Measurements from ENCODE around the gene SYT1. TPM values are rescaled to one million over a fixed set of nuclear protein-coding genes. Genes with fewer than 3 reads are reported as not detected.

SYT1 gene
- polyA plus RNA-seq, 3 donors: 0.72 TPM; not detected in 2

DNA sequence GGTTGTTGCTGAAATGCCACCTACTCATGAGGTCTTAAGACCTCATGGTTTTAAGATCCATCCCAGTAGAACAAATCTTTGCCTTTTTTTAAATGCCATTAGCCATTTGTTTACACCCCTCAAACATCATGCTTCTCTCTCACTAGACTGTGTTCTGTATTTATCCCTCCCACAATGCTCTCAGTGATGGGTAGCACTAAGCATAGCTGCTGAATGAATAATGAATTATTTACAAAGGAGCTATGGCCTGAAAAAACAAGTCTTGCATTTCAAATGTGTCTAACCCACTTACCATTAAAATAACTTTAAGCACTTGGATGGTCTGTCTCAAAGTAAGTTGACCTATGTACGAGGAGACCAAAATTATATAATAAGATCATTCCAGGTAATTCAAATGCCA lies 491.6 kb downstream of the SYT1 start:
- Mint-ChIP-seq H3K4me1 (no peaks in the 10 kb centered on the region), H3K9me3 (peaks cover 0 to 2% (median 0%) of the 10 kb centered on the region in 7 donors), H3K36me3 (no peaks in the 10 kb centered on the region), H3K27ac (no peak overlapping the region), H3K4me3 (no peak overlapping the region), H3K27me3 (ENCODE audit: low read depth in 3 of 3) (no peaks in the 10 kb centered on the region)
- Histone ChIP-seq H4K20me1 (ENCODE audit: insufficient read depth, low read length) (no peaks in the 10 kb centered on the region), H3K9me3 (replicated peaks in 1 of 2; ENCODE audit: control insufficient read depth in 1 of 2, insufficient read depth in 1 of 2, low read length in 2 of 2) (no peaks in the 10 kb centered on the region), H3K27me3 (ENCODE audit: control insufficient read depth in 2 of 2, insufficient read depth in 2 of 2, low read length in 2 of 2) (no peaks in the 10 kb centered on the region), H3K4me1 (ENCODE audit: control insufficient read depth in 1 of 2, insufficient read depth in 2 of 2, low read length in 2 of 2) (no peaks in the 10 kb centered on the region), H3K36me3 (replicated peaks in 1 of 2; ENCODE audit: control insufficient read depth in 1 of 2, insufficient read depth in 2 of 2, low read length in 2 of 2) (no peaks in the 10 kb centered on the region), H3K79me2 (ENCODE audit: insufficient read depth, low read length) (no peaks in the 10 kb centered on the region), H3K4me2 (replicated peaks; ENCODE audit: extremely low read depth, low read length, poor library complexity, severe bottlenecking) (no peak overlapping the region), H3K27ac (ENCODE audit: low read depth in 1 of 2, low read length in 2 of 2) (no peak overlapping the region), H3K9ac (ENCODE audit: insufficient read depth, low read length, poor library complexity, severe bottlenecking) (no peak overlapping the region), H3K4me3 (replicated peaks in 1 of 3; ENCODE audit: low read depth in 2 of 3, low read length in 3 of 3) (no peak overlapping the region), H2AFZ (ENCODE audit: insufficient read depth, low read depth, low read length, poor library complexity, severe bottlenecking) (no peak overlapping the region)
- TF ChIP-seq, protein P1, sequence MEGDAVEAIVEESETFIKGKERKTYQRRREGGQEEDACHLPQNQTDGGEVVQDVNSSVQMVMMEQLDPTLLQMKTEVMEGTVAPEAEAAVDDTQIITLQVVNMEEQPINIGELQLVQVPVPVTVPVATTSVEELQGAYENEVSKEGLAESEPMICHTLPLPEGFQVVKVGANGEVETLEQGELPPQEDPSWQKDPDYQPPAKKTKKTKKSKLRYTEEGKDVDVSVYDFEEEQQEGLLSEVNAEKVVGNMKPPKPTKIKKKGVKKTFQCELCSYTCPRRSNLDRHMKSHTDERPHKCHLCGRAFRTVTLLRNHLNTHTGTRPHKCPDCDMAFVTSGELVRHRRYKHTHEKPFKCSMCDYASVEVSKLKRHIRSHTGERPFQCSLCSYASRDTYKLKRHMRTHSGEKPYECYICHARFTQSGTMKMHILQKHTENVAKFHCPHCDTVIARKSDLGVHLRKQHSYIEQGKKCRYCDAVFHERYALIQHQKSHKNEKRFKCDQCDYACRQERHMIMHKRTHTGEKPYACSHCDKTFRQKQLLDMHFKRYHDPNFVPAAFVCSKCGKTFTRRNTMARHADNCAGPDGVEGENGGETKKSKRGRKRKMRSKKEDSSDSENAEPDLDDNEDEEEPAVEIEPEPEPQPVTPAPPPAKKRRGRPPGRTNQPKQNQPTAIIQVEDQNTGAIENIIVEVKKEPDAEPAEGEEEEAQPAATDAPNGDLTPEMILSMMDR (IDR thresholded peaks at IDR 0.05): no peak
- no CpG with 5 or more reads among the region's 1 CpG for WGBS (ENCODE audit: insufficient coverage)
- intact Hi-C loops (cut with micrococcal nuclease): no loop called here
- DNase-seq: no peak

DNA sequence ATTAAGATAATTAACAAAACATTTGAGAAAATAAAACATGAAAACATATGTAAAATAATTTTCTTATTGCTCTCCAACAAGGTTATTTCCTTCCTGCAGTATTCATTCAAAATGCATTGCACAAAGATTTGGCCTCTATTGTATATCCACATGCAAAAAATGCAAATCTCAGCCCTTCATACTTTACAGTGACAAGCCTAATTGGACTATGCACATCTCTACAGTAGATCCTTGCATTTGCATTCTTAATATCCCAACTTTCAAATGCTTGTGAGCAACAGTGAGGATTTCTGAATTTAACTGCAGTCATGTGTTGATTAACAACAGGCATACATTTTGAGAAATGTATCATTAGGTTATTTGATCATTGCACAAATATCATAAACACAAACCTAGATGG lies 492.5 kb downstream of the SYT1 start:
- Mint-ChIP-seq H3K36me3 (no peaks in the 10 kb centered on the region), H3K27ac (no peak overlapping the region), H3K4me3 (no peak overlapping the region), H3K27me3 (ENCODE audit: low read depth in 3 of 3) (no peaks in the 10 kb centered on the region), H3K4me1 (no peaks in the 10 kb centered on the region), H3K9me3 (peaks cover 0 to 2% (median 0%) of the 10 kb centered on the region in 7 donors)
- Histone ChIP-seq H3K4me1 (ENCODE audit: control insufficient read depth in 1 of 2, insufficient read depth in 2 of 2, low read length in 2 of 2) (no peaks in the 10 kb centered on the region), H2AFZ (ENCODE audit: insufficient read depth, low read depth, low read length, poor library complexity, severe bottlenecking) (no peak overlapping the region), H3K79me2 (ENCODE audit: insufficient read depth, low read length) (no peaks in the 10 kb centered on the region), H3K36me3 (replicated peaks in 1 of 2; ENCODE audit: control insufficient read depth in 1 of 2, insufficient read depth in 2 of 2, low read length in 2 of 2) (no peaks in the 10 kb centered on the region), H3K27ac (ENCODE audit: low read depth in 1 of 2, low read length in 2 of 2) (no peak overlapping the region), H3K4me2 (replicated peaks; ENCODE audit: extremely low read depth, low read length, poor library complexity, severe bottlenecking) (no peak overlapping the region), H3K27me3 (ENCODE audit: control insufficient read depth in 2 of 2, insufficient read depth in 2 of 2, low read length in 2 of 2) (no peaks in the 10 kb centered on the region), H3K4me3 (replicated peaks in 1 of 3; ENCODE audit: low read depth in 2 of 3, low read length in 3 of 3) (no peak overlapping the region), H4K20me1 (ENCODE audit: insufficient read depth, low read length) (no peaks in the 10 kb centered on the region), H3K9ac (ENCODE audit: insufficient read depth, low read length, poor library complexity, severe bottlenecking) (no peak overlapping the region), H3K9me3 (replicated peaks in 1 of 2; ENCODE audit: control insufficient read depth in 1 of 2, insufficient read depth in 1 of 2, low read length in 2 of 2) (no peaks in the 10 kb centered on the region)
- TF ChIP-seq, protein P1 (IDR thresholded peaks at IDR 0.05): no peak
- DNase-seq: no peak
- intact Hi-C loops (cut with micrococcal nuclease): no loop called here

All from CD14-positive monocyte (primary cell).